Stimulated activated CD4-positive, alpha-beta T cell treated with anti-CD3 and anti-CD28 coated beads, Interleukin-2, amount 100 ng/mL, for 24 hours (primary cell): ENCODE measurements around the gene INSR.
"Not testable (repeated sequence)": the region's sequence is repeated elsewhere in the genome, so short reads cannot be mapped to it uniquely, and the experiment has no call there.

Experiments
- DNase-seq, 2 donors: peaks; one replicate each; pipeline ENCODE4 v3.0.0-alpha.2; 2020

INSR gene

DNA sequence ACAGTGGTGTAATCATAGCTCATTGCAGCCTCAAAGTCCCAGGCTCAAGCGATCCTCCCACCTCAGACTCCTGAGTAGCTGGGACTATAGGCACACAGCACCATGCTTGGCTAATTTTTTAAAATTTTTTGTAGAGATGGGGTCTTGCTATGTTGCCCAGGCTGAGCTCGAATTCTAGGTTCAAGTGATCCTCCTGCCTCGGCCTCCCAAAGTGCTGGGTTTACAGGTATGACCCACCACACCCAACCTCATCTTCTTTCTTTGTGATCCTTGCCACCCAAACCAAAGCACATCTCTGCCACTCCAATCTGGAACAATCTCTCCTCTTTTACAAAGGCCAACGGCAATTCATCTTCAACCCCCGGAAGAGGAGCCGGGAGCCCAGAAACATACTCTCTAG lies 38.6 kb downstream of the INSR start:
- DNase-seq = no peak

DNA sequence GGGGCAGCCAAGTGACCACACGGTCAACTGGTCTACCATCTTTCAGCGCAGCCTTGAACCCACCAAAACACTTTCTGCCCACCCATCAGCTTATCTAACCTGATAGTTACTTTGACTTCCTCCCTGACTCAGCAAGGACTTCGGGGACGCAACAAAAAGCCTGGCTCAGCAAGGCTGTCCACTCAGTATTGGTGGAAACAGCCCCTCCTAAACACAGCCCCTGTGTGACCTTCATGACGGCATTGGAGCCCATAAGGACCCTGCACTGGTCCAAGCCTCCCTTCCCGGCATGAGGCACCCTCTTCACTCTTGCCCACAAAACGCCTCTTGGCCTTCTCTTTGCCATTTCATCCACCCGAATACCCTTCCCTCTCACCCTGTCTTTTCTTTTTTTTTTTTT lies 39.1 kb downstream of the INSR start:
- DNase-seq = no peak

GRCh38 chr19:7254590-7254989 lies 39.6 kb downstream of the INSR start:
- no peak for DNase-seq

DNA sequence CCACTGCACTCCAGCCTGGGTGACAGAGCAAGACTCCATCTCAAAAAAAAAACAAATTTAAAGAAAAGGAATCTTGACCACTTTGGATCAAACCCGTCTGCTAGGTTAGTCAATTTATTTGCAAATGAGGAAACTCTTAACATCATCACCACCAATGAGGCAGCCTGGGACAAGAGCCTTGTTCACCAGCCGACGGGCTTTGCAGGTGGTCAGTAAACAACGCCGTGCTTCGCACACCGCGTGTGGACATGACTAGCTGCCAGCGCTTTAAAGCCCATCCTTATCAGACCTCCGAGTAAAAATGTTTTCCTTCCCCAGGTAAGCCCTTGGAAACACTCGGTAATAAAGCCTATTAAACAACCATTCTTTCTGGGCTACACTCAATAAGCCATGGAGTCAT lies 41.9 kb downstream of the INSR start:
- DNase-seq = no peak

DNA sequence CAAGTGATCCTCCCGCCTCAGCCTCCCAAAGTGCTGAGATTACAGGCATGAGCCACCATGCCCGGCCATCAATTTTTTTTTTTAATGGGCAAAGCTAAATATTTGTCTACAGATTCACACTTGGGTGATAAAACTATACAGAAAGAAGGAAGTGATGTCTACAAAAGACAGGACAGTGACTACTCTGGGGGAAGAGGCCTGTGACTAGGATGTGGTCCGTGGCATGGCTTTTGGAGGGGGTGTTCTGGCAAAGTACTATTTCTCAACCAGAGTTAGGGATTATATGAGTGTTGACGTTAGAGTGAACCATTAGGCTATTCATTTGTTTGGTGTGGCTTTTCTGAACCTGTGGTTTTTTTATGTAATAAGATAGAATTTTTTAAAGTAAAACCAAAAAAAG lies 42.7 kb downstream of the INSR start:
- no peak for DNase-seq

DNA sequence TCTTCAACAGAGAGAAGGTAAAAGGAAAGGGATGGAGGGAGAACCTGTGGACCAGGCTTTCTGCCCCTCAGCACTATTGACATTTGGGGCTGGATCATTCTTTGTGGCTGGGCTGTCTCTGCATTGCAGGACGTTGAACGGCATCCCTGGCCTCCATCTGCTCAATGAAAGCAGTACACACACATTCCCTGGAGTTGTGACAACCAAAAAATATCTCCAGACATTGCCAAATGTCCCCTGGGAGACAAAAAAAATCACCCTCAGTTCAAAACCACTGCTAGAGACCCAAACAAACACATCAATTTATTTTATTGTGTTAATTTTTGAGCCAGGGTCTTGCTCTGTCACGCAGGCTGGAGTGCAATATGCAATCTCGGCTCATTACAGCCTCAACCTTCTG lies 43.3 kb downstream of the INSR start:
- no peak for DNase-seq

DNA sequence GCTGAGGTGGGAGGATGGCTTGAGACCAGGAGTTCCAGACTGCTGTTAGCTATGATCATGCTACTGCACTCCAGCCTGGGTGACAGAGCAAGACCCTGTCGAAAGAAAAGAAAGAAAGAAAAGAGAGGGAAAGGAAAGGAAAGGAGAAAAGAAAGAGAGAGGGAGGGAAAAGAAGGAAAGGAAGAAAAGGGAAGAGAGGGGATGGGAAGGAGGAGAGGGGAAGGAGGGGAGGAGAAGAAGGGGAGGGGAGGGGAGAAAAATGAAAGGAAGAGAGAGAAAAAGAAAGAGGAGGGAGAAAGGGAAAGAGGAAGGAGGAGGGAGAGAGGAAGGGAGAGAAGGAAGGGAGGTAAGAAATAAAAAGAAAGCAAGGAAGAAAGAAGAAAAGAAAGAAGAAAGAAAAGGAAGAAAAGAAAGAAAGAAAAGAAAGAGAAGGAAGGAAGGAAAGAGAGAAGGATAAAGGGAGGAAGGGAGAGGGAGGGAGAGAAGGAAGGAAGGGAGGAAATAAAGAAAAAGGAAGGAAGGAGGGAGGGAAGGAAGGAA lies 44.1 kb downstream of the INSR start:
- no peak for DNase-seq

DNA sequence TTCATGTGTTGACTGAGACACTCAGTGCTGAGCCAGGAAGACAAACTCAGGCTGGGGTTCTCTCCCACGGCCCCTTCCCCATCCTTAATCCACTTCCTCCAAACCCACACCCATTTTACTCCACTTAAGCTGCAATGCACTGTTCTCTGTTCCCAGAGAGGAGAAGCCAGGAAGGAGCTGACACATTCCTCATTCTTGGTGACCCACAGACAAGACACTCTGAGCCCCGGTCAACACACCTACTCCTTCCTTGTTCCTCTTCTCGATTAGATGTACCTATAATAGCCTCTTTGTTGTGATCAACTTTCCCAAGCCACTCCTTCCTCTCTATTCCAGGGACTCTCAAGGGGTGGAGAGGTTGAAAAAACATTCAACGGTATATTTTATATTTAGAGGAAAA lies 47.1 kb downstream of the INSR start:
- no peak for DNase-seq

- DNase-seq = no peak
Observed at GRCh38 chr19:7246601-7247000, 47.6 kb downstream of the INSR start.

DNA sequence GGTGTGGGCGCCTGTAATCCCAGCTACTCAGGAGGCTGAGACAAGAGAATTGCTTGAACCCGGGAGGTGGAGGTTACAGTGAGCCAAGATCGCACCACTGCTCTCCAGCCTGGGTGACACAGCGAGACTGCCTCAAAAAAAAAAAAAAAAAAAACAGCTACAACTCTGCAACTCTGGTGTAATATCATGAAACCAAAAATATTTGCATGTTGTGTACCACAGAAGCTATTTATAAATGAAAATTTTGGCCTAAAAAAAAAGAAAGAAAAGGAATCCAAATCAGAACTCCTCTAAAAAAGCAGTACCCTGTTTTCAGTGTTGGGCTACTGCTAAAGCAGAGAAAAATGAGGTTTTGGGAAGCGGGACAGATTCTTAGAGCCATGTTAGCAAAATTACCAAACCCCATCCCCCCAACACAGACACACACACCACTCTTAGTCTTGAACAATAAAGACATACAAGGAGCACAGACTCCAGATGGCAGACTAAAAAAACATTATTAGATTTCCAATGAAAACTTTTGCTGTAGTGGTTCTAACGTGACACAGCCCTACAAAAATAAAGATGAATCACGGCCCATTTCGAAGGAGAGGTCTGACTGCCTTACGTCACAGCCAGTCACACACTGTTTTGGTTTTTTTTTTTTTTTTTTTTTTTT lies 51.5 kb downstream of the INSR start:
- no peak for DNase-seq

- DNase-seq = no peak
Observed at GRCh38 chr19:7238051-7238450, 56.2 kb downstream of the INSR start.

DNA sequence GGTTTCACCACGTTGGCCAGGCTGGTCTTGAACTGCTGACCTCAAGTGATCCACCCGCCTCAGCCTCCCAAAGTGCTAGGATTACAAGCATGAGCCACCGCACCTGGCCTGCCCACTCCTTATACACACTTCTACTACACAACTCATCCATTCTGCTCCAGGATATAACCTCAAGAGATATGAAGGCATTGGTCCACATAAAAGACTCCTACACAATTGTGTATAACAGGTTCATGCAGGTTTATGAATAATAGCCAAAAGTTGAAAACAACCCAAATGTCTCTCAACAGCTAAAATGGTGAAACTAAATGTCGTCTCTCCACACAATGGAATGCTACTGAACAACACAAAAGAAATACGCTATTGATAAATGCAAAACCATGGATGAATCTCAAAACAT lies 58.1 kb downstream of the INSR start:
- no peak for DNase-seq

DNA sequence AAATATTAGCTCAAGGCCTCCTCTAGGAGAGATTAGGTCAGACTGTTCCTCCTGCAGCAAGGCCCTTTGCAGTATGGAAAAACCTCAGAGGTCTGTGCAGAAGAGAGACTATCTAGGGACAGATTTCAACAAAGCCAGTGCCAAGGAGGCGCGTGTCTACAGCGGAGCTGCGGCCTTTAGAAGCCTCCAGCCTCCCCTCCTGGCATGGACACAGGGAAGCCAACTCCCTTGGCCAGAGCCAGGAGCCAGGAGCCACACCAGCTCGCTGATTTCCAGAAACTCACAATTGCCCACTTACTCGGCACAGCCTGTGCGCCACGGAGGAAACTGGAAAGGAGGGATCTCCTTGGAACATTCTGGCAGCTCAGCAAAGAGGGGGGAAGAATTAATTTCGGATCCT lies 63.4 kb downstream of the INSR start:
- no peak for DNase-seq

- no peak for DNase-seq
Observed at GRCh38 chr19:7229735-7230134, 64.5 kb downstream of the INSR start.

GRCh38 chr19:7228935-7229541 lies 65.2 kb downstream of the INSR start:
- no peak for DNase-seq

- DNase-seq = no peak
Observed at GRCh38 chr19:7227735-7228134, 66.5 kb downstream of the INSR start.

DNA sequence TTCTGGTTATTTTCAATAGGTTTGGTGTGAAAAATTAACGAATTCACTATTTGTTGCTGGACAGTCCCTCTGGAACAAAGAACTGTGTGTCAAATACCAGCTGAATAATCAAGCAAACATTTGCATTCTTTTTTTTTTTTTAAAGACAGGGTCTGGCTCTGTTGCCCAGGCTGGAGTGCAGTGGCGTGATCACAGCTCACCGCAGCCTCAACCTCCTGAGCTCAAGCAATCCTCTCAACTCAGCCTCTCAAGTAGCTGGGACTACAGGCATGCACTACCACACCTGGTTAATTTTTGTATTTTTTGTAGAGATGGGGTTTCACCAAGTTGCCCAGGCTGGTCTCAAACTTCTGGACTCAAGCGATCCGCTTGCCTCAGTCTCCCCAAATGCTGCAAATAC lies 67.1 kb downstream of the INSR start:
- not testable (repeated sequence) for DNase-seq

GRCh38 chr19:7226739-7227138 lies 67.5 kb downstream of the INSR start:
- DNase-seq = no peak

GRCh38 chr19:7225741-7226140 lies 68.5 kb downstream of the INSR start:
- DNase-seq = no peak

DNA sequence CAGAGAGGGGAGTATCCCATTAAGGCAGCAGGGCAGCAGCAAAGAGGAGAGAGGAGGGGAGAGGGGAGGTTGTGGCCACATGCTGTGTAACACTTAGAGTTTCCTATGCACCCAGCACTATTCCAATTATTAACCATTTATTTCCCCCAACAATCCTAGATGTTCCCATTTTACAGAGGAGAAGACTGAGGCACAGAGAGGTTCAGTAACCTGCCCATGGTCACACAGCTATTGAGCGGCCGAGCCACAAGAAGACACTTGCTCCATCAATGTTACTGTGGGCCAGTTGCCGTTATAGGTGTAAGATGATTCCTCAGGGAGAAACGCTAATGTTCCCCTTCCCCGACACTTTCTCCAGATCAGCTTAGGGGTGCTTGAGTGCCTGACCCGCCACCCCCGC lies 69.2 kb downstream of the INSR start:
- DNase-seq = no peak

GRCh38 chr19:7224209-7224686 lies 70.0 kb downstream of the INSR start:
- DNase-seq = no peak

GRCh38 chr19:7223429-7223828 lies 70.8 kb downstream of the INSR start:
- no peak for DNase-seq

GRCh38 chr19:7219056-7219455 lies 75.2 kb downstream of the INSR start:
- no peak for DNase-seq

DNA sequence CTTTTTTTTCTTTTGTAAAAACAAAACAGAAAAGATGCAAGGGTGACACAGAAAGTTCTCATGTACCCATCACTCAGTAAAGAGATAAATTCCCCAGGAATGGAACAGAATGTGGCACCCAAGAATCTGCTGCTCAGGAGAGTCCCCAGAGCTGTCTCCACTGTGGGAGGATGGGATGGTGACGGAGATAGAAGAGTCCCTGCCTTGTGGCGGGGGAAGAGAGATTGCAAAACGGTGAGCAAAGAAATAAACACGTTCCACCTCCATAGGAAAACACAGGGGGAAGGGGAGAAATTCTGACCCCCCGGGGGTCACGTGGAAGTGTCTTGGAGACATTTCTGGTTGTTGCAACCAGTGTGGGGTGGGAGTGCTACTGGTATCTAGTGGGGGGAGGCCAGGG lies 76.4 kb downstream of the INSR start:
- no peak for DNase-seq

DNA sequence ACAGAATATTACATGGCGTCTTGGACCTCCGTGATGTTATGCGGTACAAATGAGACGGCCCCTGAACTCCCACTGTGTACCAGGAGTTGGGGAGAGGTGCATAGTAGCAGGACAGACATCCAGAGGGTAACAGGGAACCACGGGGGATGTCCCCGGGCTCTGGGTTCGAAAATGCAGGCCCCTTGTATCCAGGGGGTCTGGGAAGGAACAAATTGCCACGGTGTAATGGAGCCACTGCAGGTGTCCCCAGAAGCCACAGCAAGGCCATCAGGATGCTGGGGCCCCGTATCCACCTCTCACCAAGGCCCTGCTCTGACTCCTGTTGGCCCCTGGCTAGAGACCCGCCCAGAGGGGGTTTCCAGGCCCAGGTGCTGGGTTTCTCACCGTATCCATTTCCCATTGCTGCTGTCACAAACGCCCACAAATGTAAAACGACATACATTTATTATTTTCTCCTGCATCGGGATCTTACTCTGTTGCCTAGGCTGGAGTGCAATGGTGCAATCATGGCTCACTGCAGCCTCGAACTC lies 77.8 kb downstream of the INSR start:
- peak; percentile 36 to 52 for DNase-seq
